Panc1 (cell line): ENCODE results near the gene ADK.

Experiments
- TCF7L2 ChIP-seq: IDR thresholded peaks from 2 replicates; pipeline ENCODE4 v1.6.1; 2011; ENCODE audit warnings: mild to moderate bottlenecking, low read depth, low read length, inconsistent platforms
- TF ChIP-seq, protein P1 (sequence below): fragments of 450-650 bp; IDR thresholded peaks from 2 replicates; pipeline ENCODE4 v1.5.1; 2017; ENCODE audit warnings: mild to moderate bottlenecking

DNA sequence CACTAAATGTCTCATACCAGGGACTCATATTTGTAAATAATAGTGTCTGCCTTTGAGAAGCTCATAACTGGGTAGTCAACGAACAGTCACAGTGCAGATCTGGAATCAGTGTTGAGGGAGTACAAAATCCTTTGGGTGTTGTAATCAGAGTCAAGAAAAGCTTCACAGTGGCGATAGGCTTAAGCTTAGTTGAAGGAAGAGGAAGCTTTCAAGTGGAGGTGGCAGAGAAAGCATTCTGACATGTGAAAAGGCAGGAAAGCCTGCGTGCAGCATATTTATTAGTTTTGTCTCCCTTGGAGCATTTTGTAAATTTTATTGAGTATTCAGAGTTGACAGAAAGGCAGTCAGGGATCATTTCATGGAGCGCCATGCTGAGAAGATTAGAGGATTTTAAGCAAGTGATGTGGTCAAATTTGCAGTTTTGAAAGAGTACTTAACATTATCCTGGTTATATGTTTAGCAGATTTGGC lies 104.9 kb downstream of the ADK start:
- TF ChIP-seq, protein P1, sequence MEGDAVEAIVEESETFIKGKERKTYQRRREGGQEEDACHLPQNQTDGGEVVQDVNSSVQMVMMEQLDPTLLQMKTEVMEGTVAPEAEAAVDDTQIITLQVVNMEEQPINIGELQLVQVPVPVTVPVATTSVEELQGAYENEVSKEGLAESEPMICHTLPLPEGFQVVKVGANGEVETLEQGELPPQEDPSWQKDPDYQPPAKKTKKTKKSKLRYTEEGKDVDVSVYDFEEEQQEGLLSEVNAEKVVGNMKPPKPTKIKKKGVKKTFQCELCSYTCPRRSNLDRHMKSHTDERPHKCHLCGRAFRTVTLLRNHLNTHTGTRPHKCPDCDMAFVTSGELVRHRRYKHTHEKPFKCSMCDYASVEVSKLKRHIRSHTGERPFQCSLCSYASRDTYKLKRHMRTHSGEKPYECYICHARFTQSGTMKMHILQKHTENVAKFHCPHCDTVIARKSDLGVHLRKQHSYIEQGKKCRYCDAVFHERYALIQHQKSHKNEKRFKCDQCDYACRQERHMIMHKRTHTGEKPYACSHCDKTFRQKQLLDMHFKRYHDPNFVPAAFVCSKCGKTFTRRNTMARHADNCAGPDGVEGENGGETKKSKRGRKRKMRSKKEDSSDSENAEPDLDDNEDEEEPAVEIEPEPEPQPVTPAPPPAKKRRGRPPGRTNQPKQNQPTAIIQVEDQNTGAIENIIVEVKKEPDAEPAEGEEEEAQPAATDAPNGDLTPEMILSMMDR = no peak
- no peak for TF ChIP-seq TCF7L2
